GM12864 (cell line): ENCODE results near the gene NOTUM.
"Not testable (repeated sequence)": the region's sequence is repeated elsewhere in the genome, so short reads cannot be mapped to it uniquely, and the experiment has no call there.

ENCODE experiments used
- DNase-seq: peaks from one replicate; pipeline ENCODE4 v3.0.0-alpha.2; 2011; ENCODE audit warnings: low read depth
- H3K4me3 ChIP-seq: 2 replicates; pipeline ENCODE4 v1.5.1; 2011; ENCODE audit warnings: mild to moderate bottlenecking, low read depth, low read length, control low read depth
- TF ChIP-seq, protein P1 (sequence below): IDR thresholded peaks from 2 replicates; pipeline ENCODE4 v1.5.1; 2011; ENCODE audit warnings: low read depth, mild to moderate bottlenecking, moderate library complexity, low read length, control low read depth, inconsistent platforms; ENCODE audit errors: missing control alignments

NOTUM gene

DNA sequence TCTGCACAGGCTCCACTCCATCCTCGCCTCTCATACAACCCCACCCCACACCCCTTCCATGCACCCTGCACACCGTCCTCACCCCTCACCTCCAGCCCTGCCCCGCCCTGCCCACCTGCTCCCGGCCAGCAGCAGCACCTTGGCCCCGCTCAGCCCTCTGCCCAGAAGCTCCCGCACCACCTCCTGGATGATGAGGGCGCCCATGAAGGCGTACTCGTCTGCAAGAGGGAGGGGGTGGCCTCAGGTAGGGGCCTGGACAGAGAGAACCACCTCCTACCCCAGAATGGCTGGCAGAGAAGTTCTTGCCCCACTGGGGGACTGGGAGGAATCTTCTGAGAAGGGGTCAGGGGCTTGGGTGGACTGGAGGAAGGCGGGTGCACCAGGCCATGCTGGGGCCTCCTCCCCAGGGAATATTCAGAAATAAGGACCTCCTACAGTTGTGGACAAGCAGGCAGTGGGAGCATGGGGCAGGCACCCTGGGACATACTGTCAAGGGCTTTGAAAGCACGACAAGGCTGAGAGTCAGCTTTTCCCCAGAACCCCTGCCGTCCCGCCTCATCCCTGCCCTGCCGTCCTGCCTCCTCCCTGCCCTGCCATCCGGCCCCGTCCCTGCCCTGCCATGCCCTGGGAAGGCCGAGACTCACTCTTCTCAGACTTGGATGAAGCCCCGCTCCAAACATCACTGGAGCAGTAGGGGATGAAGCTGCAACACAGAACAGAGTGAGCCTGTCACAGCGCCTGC is 3.1 kb downstream of the NOTUM start:
- DNase-seq, result no peak
- TF ChIP-seq, protein P1, sequence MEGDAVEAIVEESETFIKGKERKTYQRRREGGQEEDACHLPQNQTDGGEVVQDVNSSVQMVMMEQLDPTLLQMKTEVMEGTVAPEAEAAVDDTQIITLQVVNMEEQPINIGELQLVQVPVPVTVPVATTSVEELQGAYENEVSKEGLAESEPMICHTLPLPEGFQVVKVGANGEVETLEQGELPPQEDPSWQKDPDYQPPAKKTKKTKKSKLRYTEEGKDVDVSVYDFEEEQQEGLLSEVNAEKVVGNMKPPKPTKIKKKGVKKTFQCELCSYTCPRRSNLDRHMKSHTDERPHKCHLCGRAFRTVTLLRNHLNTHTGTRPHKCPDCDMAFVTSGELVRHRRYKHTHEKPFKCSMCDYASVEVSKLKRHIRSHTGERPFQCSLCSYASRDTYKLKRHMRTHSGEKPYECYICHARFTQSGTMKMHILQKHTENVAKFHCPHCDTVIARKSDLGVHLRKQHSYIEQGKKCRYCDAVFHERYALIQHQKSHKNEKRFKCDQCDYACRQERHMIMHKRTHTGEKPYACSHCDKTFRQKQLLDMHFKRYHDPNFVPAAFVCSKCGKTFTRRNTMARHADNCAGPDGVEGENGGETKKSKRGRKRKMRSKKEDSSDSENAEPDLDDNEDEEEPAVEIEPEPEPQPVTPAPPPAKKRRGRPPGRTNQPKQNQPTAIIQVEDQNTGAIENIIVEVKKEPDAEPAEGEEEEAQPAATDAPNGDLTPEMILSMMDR, result no peak
- no peak overlapping the region for H3K4me3 ChIP-seq

DNA sequence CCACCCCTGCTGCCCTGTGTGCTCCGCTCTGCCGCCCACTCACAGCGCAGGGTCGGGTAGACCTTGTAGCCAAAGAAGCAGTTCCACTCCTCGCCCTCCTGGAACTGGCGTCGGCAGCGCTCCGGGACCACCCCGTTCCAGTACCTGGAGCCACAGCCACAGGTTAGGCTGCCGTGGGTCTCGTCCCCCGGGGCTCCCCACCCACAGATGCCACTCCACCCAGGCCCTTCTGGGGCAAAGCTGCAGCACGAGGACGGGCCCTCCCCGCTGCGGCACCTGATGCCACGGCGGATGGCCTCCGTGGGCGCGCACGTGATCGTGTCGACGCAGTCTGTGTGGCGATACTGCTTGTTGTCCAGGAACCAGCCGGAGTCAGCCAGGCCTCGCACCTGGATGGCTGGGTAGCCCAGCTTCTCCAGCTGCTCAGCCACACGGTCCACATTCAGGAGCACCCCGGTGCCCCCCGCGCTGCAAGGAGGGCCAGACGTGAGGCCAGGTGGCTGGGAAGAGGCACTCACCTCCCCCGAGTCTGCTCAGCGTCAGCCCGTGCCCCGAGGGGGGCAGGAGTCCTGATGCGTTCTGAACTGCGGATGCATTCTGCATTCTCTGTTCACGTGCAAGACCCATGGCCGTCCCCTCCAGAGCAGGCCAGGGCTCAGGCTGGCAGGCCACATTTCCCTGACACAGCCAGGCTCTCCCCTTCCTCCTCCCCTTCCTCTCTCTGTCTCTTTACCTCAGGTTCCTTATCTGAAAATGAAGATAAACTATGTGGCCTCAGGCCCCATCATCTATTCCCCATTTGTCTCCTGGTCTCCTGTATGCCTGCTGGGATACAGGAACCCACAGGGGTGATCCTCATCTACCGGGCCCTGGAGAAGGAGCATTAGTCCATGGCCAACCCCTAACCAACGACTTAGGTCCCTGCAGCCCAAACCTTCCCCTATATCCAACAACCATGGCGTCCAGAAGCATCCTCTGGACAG is 4.1 kb downstream of the NOTUM start:
- H3K4me3 ChIP-seq, result no peak overlapping the region
- DNase-seq, result no peak
- TF ChIP-seq, protein P1, result no peak

DNA sequence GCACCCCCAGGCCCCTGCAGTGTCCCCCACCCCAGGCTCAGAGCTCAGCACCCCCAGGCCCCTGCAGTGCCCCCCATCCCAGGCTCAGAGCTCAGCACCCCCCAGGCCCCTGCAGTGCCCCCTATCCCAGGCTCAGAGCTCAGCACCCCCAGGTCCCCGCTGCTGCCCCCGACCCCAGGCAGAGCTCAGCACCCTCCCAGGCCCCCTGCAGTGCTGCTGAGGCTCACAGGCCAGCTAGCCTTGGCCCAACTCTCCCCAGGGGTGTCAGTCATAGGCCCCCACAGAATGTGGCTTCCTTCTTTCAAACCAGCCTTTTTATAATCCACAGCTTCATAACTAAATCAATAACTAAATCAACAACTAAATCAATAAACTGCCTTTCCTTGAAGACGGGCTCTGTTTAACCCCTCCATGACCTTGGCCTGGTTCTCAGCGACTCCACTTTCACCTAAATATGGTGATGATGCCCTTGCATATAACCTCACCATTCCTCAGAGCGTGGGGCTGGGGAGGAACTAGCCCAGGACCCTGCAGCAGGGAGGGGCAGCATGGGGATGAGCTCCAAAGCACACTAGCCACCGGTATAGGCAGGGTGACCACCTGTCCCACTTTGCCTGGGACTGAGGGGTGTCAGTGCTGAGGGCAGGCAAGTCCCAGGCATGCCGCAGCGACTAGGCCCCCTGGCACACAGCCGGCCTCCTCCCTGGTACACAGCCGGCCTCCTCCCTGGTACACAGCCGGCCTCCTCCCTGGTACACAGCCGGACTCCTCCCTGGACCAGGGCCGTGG is 5.0 kb downstream of the NOTUM start:
- DNase-seq, result no peak
- H3K4me3 ChIP-seq, result no peak overlapping the region
- TF ChIP-seq, protein P1, result no peak

DNA sequence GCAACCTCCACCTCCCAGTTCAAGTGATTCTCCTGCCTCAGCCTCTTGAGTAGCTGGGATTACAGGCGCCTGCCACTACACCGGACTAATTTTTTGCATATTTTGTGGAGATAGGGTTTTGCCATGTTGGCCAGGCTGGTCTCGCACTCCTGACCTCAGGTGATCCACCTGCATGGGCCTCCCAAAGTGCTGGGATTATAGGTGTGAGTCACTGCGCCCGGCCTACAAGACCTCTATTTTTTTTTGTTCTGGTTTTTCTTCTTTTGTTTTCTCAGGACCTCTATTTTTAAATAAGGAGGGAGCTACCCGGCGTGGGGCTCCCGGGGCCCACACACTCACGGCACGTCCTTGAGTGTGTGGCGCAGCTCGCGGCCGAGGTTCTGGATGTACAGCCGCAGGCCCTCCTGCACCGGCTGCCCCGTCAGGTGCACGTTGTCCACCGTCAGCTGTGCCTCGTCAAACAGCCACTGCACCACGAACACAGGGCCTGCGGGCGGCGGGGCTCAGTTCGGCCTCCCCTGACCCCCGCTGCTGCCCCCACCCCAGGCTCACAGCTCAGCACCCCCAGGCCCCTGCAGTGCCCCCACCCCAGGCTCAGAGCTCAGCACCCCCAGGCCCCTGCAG is 5.8 kb downstream of the NOTUM start:
- no peak for DNase-seq
- TF ChIP-seq, protein P1, result no peak
- H3K4me3 ChIP-seq, result no peak overlapping the region

DNA sequence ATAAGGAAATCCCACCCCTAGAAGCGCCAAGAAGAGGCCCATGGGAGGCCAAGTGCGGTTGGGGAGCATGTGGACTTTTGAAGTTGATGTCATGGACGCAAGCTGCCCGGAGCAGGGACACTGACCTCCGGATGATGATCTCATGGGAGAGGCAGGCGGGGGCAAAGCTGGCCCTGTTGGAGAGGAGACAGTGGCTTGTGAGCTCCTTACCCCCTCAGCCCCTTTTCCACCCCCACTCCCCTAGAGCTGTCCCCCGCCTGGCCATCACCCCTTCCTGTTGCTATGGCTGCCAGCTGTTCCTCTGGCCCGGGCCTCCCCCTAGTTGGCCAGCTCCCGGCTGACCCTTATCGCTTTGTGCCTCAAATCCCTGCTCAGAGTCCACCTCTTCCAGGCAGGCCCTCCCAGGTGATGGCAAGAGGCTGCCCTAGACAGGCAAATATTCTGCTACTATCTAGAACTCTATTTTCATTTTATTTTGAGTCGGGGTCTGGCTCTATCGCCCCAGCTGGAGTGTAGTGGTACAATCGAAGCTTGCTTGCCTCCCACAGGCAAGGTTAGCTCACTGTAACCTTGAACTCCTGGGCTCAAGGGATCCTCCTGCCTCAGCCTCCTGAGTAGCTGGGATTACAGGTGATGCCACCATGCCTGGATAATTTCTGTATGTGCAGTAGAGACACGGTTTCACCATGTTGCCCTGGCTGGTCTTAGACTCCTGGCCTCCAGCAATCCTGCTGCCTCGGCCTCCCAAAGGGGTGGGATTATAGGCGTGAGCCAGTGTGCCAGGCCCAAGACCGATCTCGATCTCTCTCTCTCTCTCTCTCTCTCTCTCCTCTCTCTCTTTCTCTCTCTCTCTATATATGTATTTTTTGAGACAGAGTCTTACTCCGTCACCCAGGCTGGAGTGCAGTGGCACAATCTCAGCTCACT is 6.6 kb downstream of the NOTUM start:
- no peak for DNase-seq
- H3K4me3 ChIP-seq, result no peak overlapping the region
- TF ChIP-seq, protein P1, result no peak

GRCh38 chr17:81953443-81953842 is 7.5 kb downstream of the NOTUM start:
- DNase-seq, H3K4me3 ChIP-seq: not testable (repeated sequence)
- TF ChIP-seq, protein P1, result peak; percentile 9
